ENCODE data around the gene ZNF789.
"Not testable (repeated sequence)": the region's sequence is repeated elsewhere in the genome, so short reads cannot be mapped to it uniquely, and the experiment has no call there.

ZNF789 gene

GRCh38 chr7:99500637-99501009 is 27.9 kb downstream of the ZNF789 start:
- no peak for DNase-seq (ENCODE audit: low read depth)
- no peak for TF ChIP-seq CTCF (IDR thresholded peaks at IDR 0.05; ENCODE audit: low read length, missing control alignments)

GRCh38 chr7:99501236-99501635 is 28.5 kb downstream of the ZNF789 start:
- not testable (repeated sequence) for H3K4me3 ChIP-seq (replicated peaks; ENCODE audit: low read depth, low read length); DNase-seq (ENCODE audit: low read depth)

More at GRCh38 chr7:99500637-99501009, 27.9 kb downstream of the ZNF789 start:
- peak overlapping the region; percentile 99 for H3K4me3 ChIP-seq (replicated peaks; ENCODE audit: low read depth, low read length)

- TF ChIP-seq CTCF (IDR thresholded peaks at IDR 0.05; ENCODE audit: low read length, missing control alignments): no peak
- no peak for DNase-seq (ENCODE audit: low read depth)
- peak overlapping the region; percentile 95 for H3K4me3 ChIP-seq (replicated peaks; ENCODE audit: low read depth, low read length)
These were observed 31.6 kb downstream of the ZNF789 start for GRCh38 chr7:99504281-99504602.

- peak within 1 kb of the TSS; percentile 95 for H3K4me3 ChIP-seq (replicated peaks; ENCODE audit: low read depth, low read length)
- peak; percentile 97 for DNase-seq (ENCODE audit: low read depth)
- no peak for TF ChIP-seq CTCF (IDR thresholded peaks at IDR 0.05; ENCODE audit: low read length, missing control alignments)
These were observed 32.1 kb downstream of the ZNF789 start, which contains the start of gene ZKSCAN5 for GRCh38 chr7:99504603-99505323. Gene ZKSCAN5, plus strand, starts transcription at chr7:99504662. Its CDS starts 1,383 bp downstream, at chr7:99506045.

GRCh38 chr7:99505324-99505662 is 32.6 kb downstream of the ZNF789 start:
- no peak for DNase-seq (ENCODE audit: low read depth)
- TF ChIP-seq CTCF (IDR thresholded peaks at IDR 0.05; ENCODE audit: low read length, missing control alignments): no peak
- H3K4me3 ChIP-seq (replicated peaks; ENCODE audit: low read depth, low read length): peak overlapping the region; percentile 95

GRCh38 chr7:99514050-99514449 is 41.4 kb downstream of the ZNF789 start:
- TF ChIP-seq CTCF (IDR thresholded peaks at IDR 0.05; ENCODE audit: low read length, missing control alignments): no peak
- DNase-seq (ENCODE audit: low read depth): peak; percentile 59
- no peak overlapping the region for H3K4me3 ChIP-seq (replicated peaks; ENCODE audit: low read depth, low read length)

GRCh38 chr7:99521399-99521798 is 48.7 kb downstream of the ZNF789 start:
- TF ChIP-seq CTCF (IDR thresholded peaks at IDR 0.05; ENCODE audit: low read length, missing control alignments): no peak
- H3K4me3 ChIP-seq (replicated peaks; ENCODE audit: low read depth, low read length): no peak overlapping the region
- no peak for DNase-seq (ENCODE audit: low read depth)
